ENCODE measurements around the gene HNRNPUL2.

The HNRNPUL2 gene

DNA sequence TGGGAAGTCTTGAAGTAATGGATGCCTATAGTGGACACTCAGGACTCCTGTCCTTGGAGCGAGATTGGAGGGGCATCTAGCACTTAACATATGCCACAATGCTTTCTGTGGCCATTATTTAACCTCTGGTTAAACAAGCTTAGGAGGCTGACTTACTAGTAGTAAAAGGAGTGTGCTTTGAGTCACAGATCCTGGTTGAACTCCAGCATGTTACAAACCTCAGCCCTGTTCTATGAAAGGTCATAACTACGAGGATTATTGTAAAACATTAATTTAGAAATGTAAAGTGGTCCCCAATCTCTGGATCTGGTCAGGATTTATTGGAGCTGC is 54.1 kb downstream of the HNRNPUL2 start:
- Histone ChIP-seq H3K27ac (ENCODE audit: low read depth in 2 of 2, low read length in 2 of 2) (peak overlapping the region; percentile 87 to 92), H3K36me3 (ENCODE audit: control insufficient read depth in 2 of 2, insufficient read depth in 2 of 2, low read length in 2 of 2) (peaks cover 19 to 23% of the 10 kb centered on the region in 2 donors), H3K9ac (ENCODE audit: low read depth in 1 of 2, low read length in 2 of 2) (peak overlapping the region in 1 of 2 donors; percentile 95)

DNA sequence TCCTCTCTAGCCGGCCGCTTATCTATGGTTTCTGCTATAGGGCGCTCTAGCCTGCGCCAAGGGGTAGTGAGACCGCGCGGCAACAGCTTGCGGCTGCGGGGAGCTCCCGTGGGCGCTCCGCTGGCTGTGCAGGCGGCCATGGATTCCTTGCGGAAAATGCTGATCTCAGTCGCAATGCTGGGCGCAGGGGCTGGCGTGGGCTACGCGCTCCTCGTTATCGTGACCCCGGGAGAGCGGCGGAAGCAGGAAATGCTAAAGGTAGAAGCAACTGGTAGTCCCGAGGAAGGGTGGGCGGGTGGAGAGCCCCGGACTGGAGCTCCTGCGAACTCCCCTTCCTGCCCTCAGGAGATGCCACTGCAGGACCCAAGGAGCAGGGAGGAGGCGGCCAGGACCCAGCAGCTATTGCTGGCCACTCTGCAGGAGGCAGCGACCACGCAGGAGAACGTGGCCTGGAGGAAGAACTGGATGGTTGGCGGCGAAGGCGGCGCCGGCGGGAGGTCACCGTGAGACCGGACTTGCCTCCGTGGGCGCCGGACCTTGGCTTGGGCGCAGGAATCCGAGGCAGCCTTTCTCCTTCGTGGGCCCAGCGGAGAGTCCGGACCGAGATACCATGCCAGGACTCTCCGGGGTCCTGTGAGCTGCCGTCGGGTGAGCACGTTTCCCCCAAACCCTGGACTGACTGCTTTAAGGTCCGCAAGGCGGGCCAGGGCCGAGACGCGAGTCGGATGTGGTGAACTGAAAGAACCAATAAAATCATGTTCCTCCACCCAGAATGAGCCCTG is 55.5 kb downstream of the HNRNPUL2 start, which contains the start of the genes LBHD1 and UQCC3:
TSS of gene LBHD1 (minus strand) at position 660 of the 782 bp plus-strand sequence. CDS start 2,236 bp downstream, outside the sequence.
TSS of gene UQCC3 (plus strand) at position 66 of the 782 bp plus-strand sequence. CDS start at position 139, 73 bp downstream.
- Histone ChIP-seq H3K4me3 (ENCODE audit: low read length in 2 of 2) (peak within 1 kb of the TSS; percentile 94 to 98), H3K9ac (ENCODE audit: low read depth in 1 of 2, low read length in 2 of 2) (peak within 1 kb of the TSS; percentile 86 to 95), H3K9me3 (ENCODE audit: control insufficient read depth in 2 of 2, low read length in 2 of 2) (no peaks in the 10 kb centered on the region), H3K36me3 (ENCODE audit: control insufficient read depth in 2 of 2, insufficient read depth in 2 of 2, low read length in 2 of 2) (peaks cover 13 to 20% of the 10 kb centered on the region in 2 donors), H3K4me1 (ENCODE audit: control insufficient read depth in 2 of 2, insufficient read depth in 2 of 2, low read length in 2 of 2) (peaks cover 24 to 30% of the 10 kb centered on the region in 2 donors), H3K27me3 (ENCODE audit: control insufficient read depth in 2 of 2, insufficient read depth in 2 of 2, low read length in 2 of 2) (no peaks in the 10 kb centered on the region), H3K27ac (ENCODE audit: low read depth in 2 of 2, low read length in 2 of 2) (peak within 1 kb of the TSS; percentile 87 to 92)

More for the DNA sequence above, 54.1 kb downstream of the HNRNPUL2 start:
- Histone ChIP-seq H3K9me3 (ENCODE audit: control insufficient read depth in 2 of 2, low read length in 2 of 2) (no peaks in the 10 kb centered on the region), H3K4me1 (ENCODE audit: control insufficient read depth in 2 of 2, insufficient read depth in 2 of 2, low read length in 2 of 2) (peaks cover 29 to 30% of the 10 kb centered on the region in 2 donors), H3K4me3 (ENCODE audit: low read length in 2 of 2) (no peak overlapping the region), H3K27me3 (ENCODE audit: control insufficient read depth in 2 of 2, insufficient read depth in 2 of 2, low read length in 2 of 2) (no peaks in the 10 kb centered on the region)

DNA sequence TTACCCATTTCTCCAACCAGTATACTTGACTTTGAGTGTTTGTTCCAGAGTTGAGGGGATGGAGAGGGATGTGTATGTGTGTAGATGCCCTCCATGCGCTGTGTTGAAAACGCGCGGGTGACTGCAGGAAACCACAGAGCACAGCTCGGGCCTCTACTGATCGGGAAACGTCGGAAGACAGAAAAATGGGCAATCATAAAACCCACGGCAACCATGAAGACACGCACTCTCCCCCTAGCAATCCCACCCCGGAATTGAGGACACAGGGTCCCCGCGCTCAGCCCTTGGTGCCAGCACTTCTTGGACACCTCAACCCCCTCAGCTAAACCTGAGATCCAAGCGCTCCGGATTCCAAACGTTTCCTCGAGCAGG is 56.0 kb downstream of the HNRNPUL2 start:
- H3K27ac ChIP-seq (ENCODE audit: low read depth in 2 of 2, low read length in 2 of 2), result peak overlapping the region; percentile 87 to 92
- peaks cover 8 to 14% of the 10 kb centered on the region in 2 donors for H3K36me3 ChIP-seq (ENCODE audit: control insufficient read depth in 2 of 2, insufficient read depth in 2 of 2, low read length in 2 of 2)
- H3K4me3 ChIP-seq (ENCODE audit: low read length in 2 of 2), result peak overlapping the region; percentile 94 to 98
- H3K4me1 ChIP-seq (ENCODE audit: control insufficient read depth in 2 of 2, insufficient read depth in 2 of 2, low read length in 2 of 2), result peaks cover 30 to 35% of the 10 kb centered on the region in 2 donors
- H3K9me3 ChIP-seq (ENCODE audit: control insufficient read depth in 2 of 2, low read length in 2 of 2), result no peaks in the 10 kb centered on the region
- H3K9ac ChIP-seq (ENCODE audit: low read depth in 1 of 2, low read length in 2 of 2), result peak overlapping the region; percentile 86 to 95
- no peaks in the 10 kb centered on the region for H3K27me3 ChIP-seq (ENCODE audit: control insufficient read depth in 2 of 2, insufficient read depth in 2 of 2, low read length in 2 of 2)

DNA sequence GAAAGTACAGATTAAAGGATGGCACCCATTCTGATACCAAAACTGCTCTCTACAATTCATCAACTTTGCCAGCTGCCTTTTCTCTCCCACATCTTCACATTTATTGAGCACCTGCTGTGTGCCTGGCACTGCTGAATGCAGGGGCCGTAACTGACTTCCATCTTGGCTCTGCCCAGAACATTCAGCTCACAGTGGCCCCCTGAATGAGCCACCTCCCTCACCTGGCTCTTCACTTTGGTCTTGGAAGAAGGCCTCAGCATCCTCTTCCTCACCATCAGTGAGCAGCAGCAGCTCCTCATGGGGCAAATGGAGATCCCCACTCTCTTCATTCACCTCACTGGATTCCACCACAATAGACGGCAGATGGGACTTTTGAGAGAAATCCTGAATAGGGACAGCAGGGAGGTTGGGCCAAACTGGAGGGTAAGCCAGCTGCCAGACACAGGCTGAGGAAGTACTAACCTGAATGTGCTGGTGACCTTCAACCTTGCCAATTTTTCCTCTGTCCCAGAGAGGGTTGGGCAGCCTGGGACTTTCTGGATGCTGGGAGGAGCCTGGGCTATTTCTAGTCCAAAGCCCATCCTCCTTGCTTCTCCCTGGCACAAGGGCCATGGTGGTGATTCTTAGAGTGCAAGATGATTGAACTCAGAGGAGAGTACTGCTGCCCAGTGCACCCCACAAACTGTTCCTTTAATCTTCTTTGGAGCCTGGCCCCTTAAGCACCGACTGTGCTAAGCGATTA is 57.7 kb downstream of the HNRNPUL2 start:
- H3K27me3 ChIP-seq (ENCODE audit: control insufficient read depth in 2 of 2, insufficient read depth in 2 of 2, low read length in 2 of 2), result no peaks in the 10 kb centered on the region
- peaks cover 34 to 39% of the 10 kb centered on the region in 2 donors for H3K4me1 ChIP-seq (ENCODE audit: control insufficient read depth in 2 of 2, insufficient read depth in 2 of 2, low read length in 2 of 2)
- H3K4me3 ChIP-seq (ENCODE audit: low read length in 2 of 2), result no peak overlapping the region
- H3K27ac ChIP-seq (ENCODE audit: low read depth in 2 of 2, low read length in 2 of 2), result peak overlapping the region; percentile 39 to 56
- peaks cover 8 to 11% of the 10 kb centered on the region in 2 donors for H3K36me3 ChIP-seq (ENCODE audit: control insufficient read depth in 2 of 2, insufficient read depth in 2 of 2, low read length in 2 of 2)
- H3K9me3 ChIP-seq (ENCODE audit: control insufficient read depth in 2 of 2, low read length in 2 of 2), result no peaks in the 10 kb centered on the region
- H3K9ac ChIP-seq (ENCODE audit: low read depth in 1 of 2, low read length in 2 of 2), result peak overlapping the region; percentile 26 to 36

DNA sequence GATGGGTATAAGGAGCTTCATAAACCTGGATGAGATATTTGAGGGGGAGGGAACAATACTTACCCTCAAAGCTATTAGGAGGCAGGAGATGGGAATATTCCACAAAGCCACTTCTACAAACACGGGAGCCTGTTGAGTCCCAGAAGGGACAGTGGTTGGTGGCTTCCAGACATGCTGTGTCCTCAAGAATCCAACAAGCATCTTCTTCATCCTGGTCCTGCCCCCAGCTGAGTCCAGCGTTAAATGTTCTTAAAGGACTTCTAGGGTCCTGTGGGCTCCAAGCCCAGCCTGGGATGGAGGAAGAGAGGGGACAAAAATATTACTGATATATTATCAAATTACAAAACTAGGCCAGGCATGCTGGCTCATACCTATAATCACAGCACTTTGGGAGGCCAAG is 59.8 kb downstream of the HNRNPUL2 start:
- no peak overlapping the region for H3K9ac ChIP-seq (ENCODE audit: low read depth in 1 of 2, low read length in 2 of 2)
- no peak overlapping the region for H3K4me3 ChIP-seq (ENCODE audit: low read length in 2 of 2)
- H3K27ac ChIP-seq (ENCODE audit: low read depth in 2 of 2, low read length in 2 of 2), result no peak overlapping the region
- H3K9me3 ChIP-seq (ENCODE audit: control insufficient read depth in 2 of 2, low read length in 2 of 2), result no peaks in the 10 kb centered on the region
- H3K4me1 ChIP-seq (ENCODE audit: control insufficient read depth in 2 of 2, insufficient read depth in 2 of 2, low read length in 2 of 2), result peaks cover 31 to 32% of the 10 kb centered on the region in 2 donors
- H3K36me3 ChIP-seq (ENCODE audit: control insufficient read depth in 2 of 2, insufficient read depth in 2 of 2, low read length in 2 of 2), result peaks cover 12 to 14% of the 10 kb centered on the region in 2 donors
- no peaks in the 10 kb centered on the region for H3K27me3 ChIP-seq (ENCODE audit: control insufficient read depth in 2 of 2, insufficient read depth in 2 of 2, low read length in 2 of 2)

DNA sequence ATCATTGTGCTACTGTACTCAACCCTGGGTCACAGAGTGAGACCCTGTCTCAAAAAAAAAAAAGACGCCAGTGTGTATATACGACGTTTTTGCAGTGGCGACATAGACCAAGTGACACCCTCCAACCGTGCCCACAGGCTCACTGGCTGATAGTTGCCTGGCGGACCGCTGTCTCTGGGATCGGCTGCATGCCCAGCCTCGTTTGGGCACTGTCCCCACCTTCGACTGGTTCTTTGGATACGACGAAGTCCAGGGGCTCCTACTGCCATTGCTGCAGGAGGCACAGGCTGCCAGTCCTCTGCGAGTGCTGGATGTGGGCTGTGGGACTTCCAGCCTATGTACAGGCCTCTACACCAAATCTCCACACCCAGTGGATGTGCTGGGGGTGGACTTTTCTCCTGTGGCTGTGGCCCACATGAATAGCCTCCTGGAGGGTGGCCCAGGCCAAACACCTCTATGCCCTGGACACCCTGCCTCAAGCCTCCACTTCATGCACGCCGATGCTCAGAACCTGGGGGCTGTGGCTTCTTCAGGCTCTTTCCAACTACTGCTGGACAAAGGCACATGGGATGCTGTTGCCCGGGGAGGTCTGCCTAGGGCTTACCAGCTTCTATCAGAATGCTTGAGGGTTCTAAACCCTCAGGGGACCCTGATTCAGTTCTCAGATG is 60.9 kb downstream of the HNRNPUL2 start:
- no peaks in the 10 kb centered on the region for H3K9me3 ChIP-seq (ENCODE audit: control insufficient read depth in 2 of 2, low read length in 2 of 2)
- H3K9ac ChIP-seq (ENCODE audit: low read depth in 1 of 2, low read length in 2 of 2), result peak overlapping the region; percentile 94 to 96
- no peaks in the 10 kb centered on the region for H3K27me3 ChIP-seq (ENCODE audit: control insufficient read depth in 2 of 2, insufficient read depth in 2 of 2, low read length in 2 of 2)
- peaks cover 28% of the 10 kb centered on the region in 2 donors for H3K4me1 ChIP-seq (ENCODE audit: control insufficient read depth in 2 of 2, insufficient read depth in 2 of 2, low read length in 2 of 2)
- H3K36me3 ChIP-seq (ENCODE audit: control insufficient read depth in 2 of 2, insufficient read depth in 2 of 2, low read length in 2 of 2), result peaks cover 12 to 14% of the 10 kb centered on the region in 2 donors
- H3K4me3 ChIP-seq (ENCODE audit: low read length in 2 of 2), result peak overlapping the region; percentile 91 to 96
- peak overlapping the region; percentile 91 to 92 for H3K27ac ChIP-seq (ENCODE audit: low read depth in 2 of 2, low read length in 2 of 2)

DNA sequence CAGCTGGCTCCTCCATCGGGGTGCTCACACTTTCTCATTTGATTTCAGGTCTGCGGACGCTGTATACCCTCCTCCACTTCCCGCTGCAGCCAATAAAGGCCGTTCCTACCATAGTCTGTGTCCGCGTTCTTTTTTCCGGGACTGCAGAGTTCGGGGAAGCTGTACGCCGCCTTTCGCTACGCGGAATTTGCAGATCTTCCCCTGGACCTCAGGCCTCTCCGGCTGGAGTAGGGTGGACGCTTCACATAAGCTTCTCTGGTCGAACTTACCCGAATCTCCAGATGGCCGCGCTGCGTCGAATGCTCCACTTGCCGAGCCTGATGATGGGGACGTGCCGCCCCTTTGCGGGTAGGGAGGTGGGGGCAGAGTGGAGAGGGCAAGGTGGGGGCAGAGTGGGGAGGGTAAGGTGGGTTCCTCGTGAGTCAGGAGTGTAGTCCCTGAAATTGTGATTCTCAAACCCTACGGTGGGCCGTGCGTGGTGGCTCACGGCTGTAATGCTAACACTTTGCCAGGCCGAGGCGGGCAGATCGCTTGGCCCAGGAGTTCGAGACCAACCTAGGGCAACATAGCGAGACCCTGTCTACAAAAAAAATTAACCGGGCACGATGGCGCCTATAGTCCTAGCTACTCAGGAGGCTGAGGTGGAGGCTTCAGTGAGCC is 61.5 kb downstream of the HNRNPUL2 start:
- H3K4me1 ChIP-seq (ENCODE audit: control insufficient read depth in 2 of 2, insufficient read depth in 2 of 2, low read length in 2 of 2), result peaks cover 22 to 24% of the 10 kb centered on the region in 2 donors
- no peaks in the 10 kb centered on the region for H3K27me3 ChIP-seq (ENCODE audit: control insufficient read depth in 2 of 2, insufficient read depth in 2 of 2, low read length in 2 of 2)
- peak overlapping the region; percentile 94 to 96 for H3K9ac ChIP-seq (ENCODE audit: low read depth in 1 of 2, low read length in 2 of 2)

DNA sequence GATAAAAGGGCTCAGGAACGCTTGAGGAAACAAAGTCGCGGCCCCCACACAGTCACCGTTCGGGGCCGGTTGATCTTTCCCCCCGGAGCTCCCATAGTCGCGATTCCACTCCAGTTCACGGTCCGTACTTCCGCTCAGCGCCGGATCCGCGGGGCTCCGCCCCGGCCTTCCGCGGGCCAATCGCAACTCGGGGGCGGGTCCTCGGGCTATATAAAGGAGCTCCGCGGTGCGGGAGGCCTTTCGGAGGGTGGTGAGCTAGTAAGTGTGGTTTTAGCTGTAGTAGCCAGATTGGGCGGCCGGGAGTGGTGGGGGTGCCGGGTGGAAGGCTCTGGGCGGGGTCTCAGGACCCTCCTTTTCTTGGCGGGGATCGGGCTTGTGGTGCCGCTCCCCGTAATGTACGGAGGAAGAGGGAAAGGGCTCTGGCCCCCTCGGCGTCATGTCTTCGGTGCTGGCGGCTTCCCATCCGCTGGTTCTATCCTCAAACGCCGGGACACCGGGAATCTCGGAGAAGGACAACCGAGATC is 62.1 kb downstream of the HNRNPUL2 start, which contains the start of the genes C11orf98 and CSKMT:
TSS of gene C11orf98 (minus strand) at position 136 of the 524 bp plus-strand sequence. CDS start at position 95, 41 bp downstream.
TSS of gene CSKMT (plus strand) at position 238 of the 524 bp plus-strand sequence. CDS start 568 bp downstream, outside the sequence.
- Histone ChIP-seq H3K9me3 (ENCODE audit: control insufficient read depth in 2 of 2, low read length in 2 of 2) (no peaks in the 10 kb centered on the region), H3K27me3 (ENCODE audit: control insufficient read depth in 2 of 2, insufficient read depth in 2 of 2, low read length in 2 of 2) (no peaks in the 10 kb centered on the region), H3K27ac (ENCODE audit: low read depth in 2 of 2, low read length in 2 of 2) (peak within 1 kb of the TSS; percentile 91 to 92), H3K36me3 (ENCODE audit: control insufficient read depth in 2 of 2, insufficient read depth in 2 of 2, low read length in 2 of 2) (peaks cover 12 to 14% of the 10 kb centered on the region in 2 donors), H3K4me1 (ENCODE audit: control insufficient read depth in 2 of 2, insufficient read depth in 2 of 2, low read length in 2 of 2) (peaks cover 21 to 22% of the 10 kb centered on the region in 2 donors), H3K4me3 (ENCODE audit: low read length in 2 of 2) (peak within 1 kb of the TSS; percentile 91 to 96), H3K9ac (ENCODE audit: low read depth in 1 of 2, low read length in 2 of 2) (peak within 1 kb of the TSS; percentile 94 to 96)

More for the DNA sequence above, 61.5 kb downstream of the HNRNPUL2 start:
- H3K4me3 ChIP-seq (ENCODE audit: low read length in 2 of 2), result peak overlapping the region; percentile 91 to 96
- H3K9me3 ChIP-seq (ENCODE audit: control insufficient read depth in 2 of 2, low read length in 2 of 2), result no peaks in the 10 kb centered on the region
- peak overlapping the region; percentile 91 to 92 for H3K27ac ChIP-seq (ENCODE audit: low read depth in 2 of 2, low read length in 2 of 2)
- H3K36me3 ChIP-seq (ENCODE audit: control insufficient read depth in 2 of 2, insufficient read depth in 2 of 2, low read length in 2 of 2), result peaks cover 12 to 14% of the 10 kb centered on the region in 2 donors
